Measurements from ENCODE around the gene METTL18.

The METTL18 gene

GRCh38 chr1:169750041-169750440, 44.7 kb downstream of the METTL18 start:
- Histone ChIP-seq H3K27me3 (ENCODE audit: low read depth, low read length) (no peaks in the 10 kb centered on the region), H3K4me1 (ENCODE audit: control insufficient read depth in 1 of 2, insufficient read depth in 2 of 2, low read length in 2 of 2) (no peaks in the 10 kb centered on the region), H3K36me3 (ENCODE audit: control insufficient read depth in 1 of 2, insufficient read depth in 2 of 2, low read length in 2 of 2) (no peaks in the 10 kb centered on the region), H3K9me3 (ENCODE audit: control insufficient read depth in 1 of 2, low read length in 2 of 2) (no peaks in the 10 kb centered on the region), H3K27ac (ENCODE audit: low read length) (no peak overlapping the region), H3K4me3 (ENCODE audit: low read depth in 1 of 2, low read length in 2 of 2) (no peak overlapping the region)

GRCh38 chr1:169746550-169746949, 48.2 kb downstream of the METTL18 start:
- H3K27me3 ChIP-seq (ENCODE audit: low read depth, low read length) = no peaks in the 10 kb centered on the region
- no peak overlapping the region for H3K27ac ChIP-seq (ENCODE audit: low read length)
- H3K9me3 ChIP-seq (ENCODE audit: control insufficient read depth in 1 of 2, low read length in 2 of 2) = no peaks in the 10 kb centered on the region
- H3K4me3 ChIP-seq (ENCODE audit: low read depth in 1 of 2, low read length in 2 of 2) = no peak overlapping the region
- H3K4me1 ChIP-seq (ENCODE audit: control insufficient read depth in 1 of 2, insufficient read depth in 2 of 2, low read length in 2 of 2) = no peaks in the 10 kb centered on the region
- H3K36me3 ChIP-seq (ENCODE audit: control insufficient read depth in 1 of 2, insufficient read depth in 2 of 2, low read length in 2 of 2) = no peaks in the 10 kb centered on the region

DNA sequence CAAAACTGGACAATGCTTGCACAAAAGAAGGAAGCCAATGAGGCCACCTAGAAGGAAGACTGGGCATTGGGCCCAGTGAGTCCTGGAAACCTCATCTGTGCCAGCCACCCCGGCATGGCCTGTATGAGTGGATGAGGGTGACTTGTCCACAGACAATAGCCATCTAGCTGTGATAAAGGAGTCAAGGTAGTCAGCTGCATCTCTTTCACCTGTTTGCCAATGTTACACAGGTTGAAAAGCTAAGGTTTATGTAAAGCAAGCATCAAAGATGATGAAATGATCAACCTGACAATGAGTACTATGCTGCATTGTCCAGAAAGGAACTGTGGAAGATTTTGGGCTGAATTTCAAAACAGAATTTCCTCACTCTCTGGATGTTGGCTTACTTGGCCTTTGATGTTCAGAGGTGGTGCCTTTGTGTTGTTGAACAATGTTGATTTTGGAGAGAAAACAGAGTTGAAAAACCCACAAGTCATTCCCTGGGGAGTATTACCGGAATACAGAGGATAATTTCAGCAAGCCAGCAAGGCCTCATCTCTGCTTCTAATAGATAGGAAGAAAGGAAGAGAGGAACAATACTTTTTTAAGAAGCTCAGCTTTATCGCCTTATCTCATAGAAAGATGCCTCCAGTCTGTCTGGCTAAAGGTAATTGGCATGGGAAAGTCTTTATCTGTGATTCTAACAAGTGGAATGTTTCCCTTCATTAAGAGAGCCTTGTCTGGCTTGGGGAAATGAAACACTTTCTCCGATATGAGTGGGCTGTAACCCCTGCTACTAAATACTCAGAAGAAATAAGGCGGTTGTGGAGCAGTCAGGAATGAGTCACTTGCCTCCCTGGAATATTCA, 49.5 kb downstream of the METTL18 start:
- Histone ChIP-seq H3K4me1 (ENCODE audit: control insufficient read depth in 1 of 2, insufficient read depth in 2 of 2, low read length in 2 of 2) (no peaks in the 10 kb centered on the region), H3K4me3 (ENCODE audit: low read depth in 1 of 2, low read length in 2 of 2) (no peak overlapping the region), H3K27me3 (ENCODE audit: low read depth, low read length) (no peaks in the 10 kb centered on the region), H3K36me3 (ENCODE audit: control insufficient read depth in 1 of 2, insufficient read depth in 2 of 2, low read length in 2 of 2) (no peaks in the 10 kb centered on the region), H3K27ac (ENCODE audit: low read length) (no peak overlapping the region), H3K9me3 (ENCODE audit: control insufficient read depth in 1 of 2, low read length in 2 of 2) (no peaks in the 10 kb centered on the region)

Measured in muscle layer of duodenum (tissue), 2 donors.